ENCODE measurements around the gene CDC5L.

- TF ChIP-seq CTCF (IDR thresholded peaks at IDR 0.05; ENCODE audit: borderline replicate concordance, extremely low read depth, low read length, poor library complexity, severe bottlenecking), result no peak
- no peak for TF ChIP-seq EZH2 (IDR thresholded peaks at IDR 0.05; ENCODE audit: borderline replicate concordance, low read depth, low read length, severe bottlenecking)
These were observed 64.5 kb downstream of the CDC5L start for GRCh38 chr6:44451803-44452695.

All from DND-41 (cell line).